Measurements from ENCODE around the gene STX7.

Gene STX7

GRCh38 chr6:132506461-132506860, 6.5 kb downstream of the STX7 start:
- no peak for DNase-seq

- DNase-seq: no peak
These were observed 7.8 kb downstream of the STX7 start for GRCh38 chr6:132505158-132505557.

- no peak for DNase-seq
These were observed 8.2 kb downstream of the STX7 start for GRCh38 chr6:132504757-132505156.

GRCh38 chr6:132499757-132500156, 13.2 kb downstream of the STX7 start:
- no peak for DNase-seq

- DNase-seq: no peak
These were observed 14.3 kb downstream of the STX7 start for GRCh38 chr6:132498638-132499037.

- DNase-seq: no peak
These were observed 16.3 kb downstream of the STX7 start for GRCh38 chr6:132496519-132497180.

- no peak for DNase-seq
These were observed 17.3 kb downstream of the STX7 start for GRCh38 chr6:132495604-132496079.

- no peak for DNase-seq
These were observed 18.0 kb downstream of the STX7 start for GRCh38 chr6:132494954-132495353.

- DNase-seq: no peak
These were observed 21.0 kb downstream of the STX7 start for GRCh38 chr6:132491881-132492280.

- peak; percentile 32 for DNase-seq
These were observed 21.6 kb downstream of the STX7 start for GRCh38 chr6:132491303-132491702.

GRCh38 chr6:132490478-132491204, 22.3 kb downstream of the STX7 start:
- DNase-seq: no peak

- DNase-seq: no peak
These were observed 22.9 kb downstream of the STX7 start for GRCh38 chr6:132490024-132490423.

- no peak for DNase-seq
These were observed 23.5 kb downstream of the STX7 start for GRCh38 chr6:132489376-132489775.

- no peak for DNase-seq
These were observed 25.2 kb downstream of the STX7 start for GRCh38 chr6:132487762-132488161.

GRCh38 chr6:132484680-132485018, 28.3 kb downstream of the STX7 start:
- DNase-seq: no peak

- peak; percentile 69 for DNase-seq
These were observed 28.9 kb downstream of the STX7 start for GRCh38 chr6:132483779-132484679.

GRCh38 chr6:132482581-132482980, 30.3 kb downstream of the STX7 start:
- no peak for DNase-seq

- no peak for DNase-seq
These were observed 31.7 kb downstream of the STX7 start for GRCh38 chr6:132481189-132481588.

- DNase-seq: no peak
These were observed 33.8 kb downstream of the STX7 start for GRCh38 chr6:132479131-132479530.

GRCh38 chr6:132478674-132479073, 34.2 kb downstream of the STX7 start:
- no peak for DNase-seq

- no peak for DNase-seq
These were observed 34.6 kb downstream of the STX7 start for GRCh38 chr6:132478266-132478665.

GRCh38 chr6:132476688-132477087, 36.2 kb downstream of the STX7 start:
- DNase-seq: no peak

- DNase-seq: no peak
These were observed 37.0 kb downstream of the STX7 start for GRCh38 chr6:132475925-132476324.

- no peak for DNase-seq
These were observed 41.1 kb downstream of the STX7 start for GRCh38 chr6:132471787-132472186.

Data from HCEC 1CT (cell line).